ENCODE results near the gene TNRC6C.
"Not testable (repeated sequence)": the region's sequence is repeated elsewhere in the genome, so short reads cannot be mapped to it uniquely, and the experiment has no call there.

Gene TNRC6C

DNA sequence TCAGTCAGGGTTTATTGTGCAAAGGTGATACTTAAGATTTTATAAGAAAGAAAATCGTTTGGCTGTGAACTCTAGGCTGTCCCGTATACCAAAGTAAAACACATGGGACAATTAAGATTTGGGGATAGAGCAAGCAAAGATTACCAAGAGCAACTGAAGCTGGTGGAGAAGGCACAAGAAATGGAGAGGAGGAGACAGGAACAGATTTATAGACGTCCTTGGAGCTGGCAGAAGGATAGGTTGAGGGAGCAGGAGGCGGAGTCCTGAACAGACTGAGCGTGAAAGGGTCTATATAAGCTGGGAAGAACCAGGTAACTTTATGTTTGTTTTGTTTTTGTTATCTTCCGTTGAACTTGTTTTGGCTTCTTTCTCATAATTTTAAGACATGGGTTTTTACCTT is 3.8 kb downstream of the TNRC6C start:
- Mint-ChIP-seq H3K9me3 (no peaks in the 10 kb centered on the region), H3K27me3 (peaks cover 45% of the 10 kb centered on the region), H3K27ac (no peak overlapping the region), H3K4me3 (no peak overlapping the region), H3K36me3 (ENCODE audit: low read depth) (peaks cover 6% of the 10 kb centered on the region), H3K4me1 (ENCODE audit: low read depth) (peaks cover 24% of the 10 kb centered on the region)
- intact Hi-C loops (cut with micrococcal nuclease) = no loop called here

GRCh38 chr17:77963441-77963840 is 4.9 kb downstream of the TNRC6C start:
- no peak overlapping the region for H3K27ac Mint-ChIP-seq
- H3K4me1 Mint-ChIP-seq (ENCODE audit: low read depth) = peaks cover 18% of the 10 kb centered on the region
- H3K36me3 Mint-ChIP-seq (ENCODE audit: low read depth) = no peaks in the 10 kb centered on the region
- intact Hi-C loops (cut with micrococcal nuclease) = no loop called here
- H3K4me3 Mint-ChIP-seq = no peak overlapping the region
- peaks cover 40% of the 10 kb centered on the region for H3K27me3 Mint-ChIP-seq
- H3K9me3 Mint-ChIP-seq = no peaks in the 10 kb centered on the region

DNA sequence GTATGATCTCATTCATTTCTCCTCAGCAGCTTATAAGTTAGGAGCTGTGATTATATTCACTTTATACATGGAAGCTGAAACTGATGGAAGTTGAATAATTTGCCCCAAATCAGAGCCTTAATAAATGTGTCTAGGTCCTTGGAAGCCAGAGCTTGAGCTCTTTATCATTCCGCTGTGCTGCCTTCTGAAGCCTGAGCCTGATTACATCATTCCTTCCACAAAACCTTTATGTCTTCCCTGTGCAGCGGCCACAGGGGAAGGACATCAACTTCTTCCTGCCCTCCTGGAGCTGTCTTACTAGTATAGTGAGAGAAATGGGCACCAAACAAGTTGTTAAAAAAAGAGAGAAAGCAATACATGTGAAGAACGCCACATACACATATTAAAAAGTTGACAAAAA is 6.8 kb downstream of the TNRC6C start:
- no peak overlapping the region for H3K4me3 Mint-ChIP-seq
- H3K27ac Mint-ChIP-seq = no peak overlapping the region
- peaks cover 28% of the 10 kb centered on the region for H3K27me3 Mint-ChIP-seq
- no peaks in the 10 kb centered on the region for H3K9me3 Mint-ChIP-seq
- H3K36me3 Mint-ChIP-seq (ENCODE audit: low read depth) = no peaks in the 10 kb centered on the region
- H3K4me1 Mint-ChIP-seq (ENCODE audit: low read depth) = peaks cover 7% of the 10 kb centered on the region
- intact Hi-C loops (cut with micrococcal nuclease) = no loop called here

DNA sequence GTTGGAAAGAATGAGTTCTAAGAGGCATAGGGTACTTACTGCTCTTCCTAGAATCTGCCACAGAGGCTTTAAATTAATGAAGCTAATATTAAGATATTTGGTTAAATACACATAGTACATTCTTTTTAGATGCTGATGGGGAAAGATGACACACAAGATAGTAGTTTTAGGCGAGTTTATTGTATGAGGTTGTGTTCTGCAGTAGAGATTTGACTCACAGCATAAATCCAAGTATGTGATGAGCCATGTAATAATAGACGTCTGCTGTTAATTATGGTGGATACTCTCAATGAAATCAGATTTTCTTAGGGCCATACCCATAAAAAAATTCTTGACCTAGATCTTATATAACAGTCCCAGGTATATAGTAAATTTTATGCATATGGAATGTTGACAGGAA is 8.0 kb downstream of the TNRC6C start:
- H3K27me3 Mint-ChIP-seq = peaks cover 19% of the 10 kb centered on the region
- H3K4me1 Mint-ChIP-seq (ENCODE audit: low read depth) = peaks cover 6% of the 10 kb centered on the region
- H3K27ac Mint-ChIP-seq = no peak overlapping the region
- H3K36me3 Mint-ChIP-seq (ENCODE audit: low read depth) = no peaks in the 10 kb centered on the region
- no peaks in the 10 kb centered on the region for H3K9me3 Mint-ChIP-seq
- intact Hi-C loops (cut with micrococcal nuclease) = no loop called here
- no peak overlapping the region for H3K4me3 Mint-ChIP-seq

- intact Hi-C loops (cut with micrococcal nuclease) = no loop called here
These were observed 10.3 kb downstream of the TNRC6C start for GRCh38 chr17:77968788-77969187.

DNA sequence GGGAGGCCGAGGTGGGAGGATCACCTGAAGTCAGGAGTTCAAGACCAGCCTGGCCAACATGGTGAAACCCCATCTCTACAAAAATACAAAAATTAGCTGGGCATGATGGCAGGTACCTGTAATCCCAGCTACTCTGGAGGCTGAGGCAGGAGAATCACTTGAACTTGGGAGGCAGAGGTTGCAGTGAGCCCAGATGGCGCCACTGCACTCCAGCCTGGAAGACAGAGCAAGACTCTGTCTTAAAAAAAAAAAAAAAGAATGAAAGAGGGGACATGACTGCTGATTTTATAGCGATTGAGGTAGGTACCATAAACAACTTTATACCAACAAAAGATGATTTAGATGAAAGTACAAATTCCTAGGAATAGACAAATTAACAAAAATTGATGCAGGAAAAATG is 13.8 kb downstream of the TNRC6C start:
- H3K9me3 Mint-ChIP-seq; H3K36me3 Mint-ChIP-seq (ENCODE audit: low read depth); H3K27me3 Mint-ChIP-seq; H3K4me1 Mint-ChIP-seq (ENCODE audit: low read depth); H3K4me3 Mint-ChIP-seq; intact Hi-C loops (cut with micrococcal nuclease); H3K27ac Mint-ChIP-seq: not testable (repeated sequence)

More at GRCh38 chr17:77968788-77969187, 10.3 kb downstream of the TNRC6C start:
- Mint-ChIP-seq H3K36me3 (ENCODE audit: low read depth) (no peaks in the 10 kb centered on the region), H3K27ac (no peak overlapping the region), H3K27me3 (peaks cover 7% of the 10 kb centered on the region), H3K4me3 (no peak overlapping the region), H3K9me3 (no peaks in the 10 kb centered on the region), H3K4me1 (ENCODE audit: low read depth) (peaks cover 3% of the 10 kb centered on the region)

DNA sequence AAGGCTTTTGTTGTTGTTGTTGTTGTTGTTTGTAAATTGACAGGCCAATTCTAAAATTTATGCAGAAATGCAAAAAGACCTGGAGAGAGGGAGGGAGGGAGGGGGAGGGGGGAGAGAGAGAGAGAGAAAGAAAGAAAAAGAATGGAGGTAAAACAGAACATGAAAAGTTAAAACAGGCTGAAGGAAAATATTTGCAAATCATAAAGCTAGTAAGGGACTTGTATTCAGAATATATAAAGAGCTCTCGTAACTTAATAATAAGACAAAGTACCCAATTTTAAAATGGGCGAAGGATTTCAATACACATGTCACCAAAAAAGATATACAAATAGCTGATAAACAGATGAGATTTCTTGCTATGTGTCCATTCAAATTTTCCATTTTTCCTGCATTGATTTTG is 15.4 kb downstream of the TNRC6C start:
- Mint-ChIP-seq H3K9me3 (no peaks in the 10 kb centered on the region), H3K36me3 (ENCODE audit: low read depth) (no peaks in the 10 kb centered on the region), H3K27ac (no peak overlapping the region), H3K27me3 (no peaks in the 10 kb centered on the region), H3K4me3 (no peak overlapping the region), H3K4me1 (ENCODE audit: low read depth) (no peaks in the 10 kb centered on the region)
- intact Hi-C loops (cut with micrococcal nuclease) = no loop called here

DNA sequence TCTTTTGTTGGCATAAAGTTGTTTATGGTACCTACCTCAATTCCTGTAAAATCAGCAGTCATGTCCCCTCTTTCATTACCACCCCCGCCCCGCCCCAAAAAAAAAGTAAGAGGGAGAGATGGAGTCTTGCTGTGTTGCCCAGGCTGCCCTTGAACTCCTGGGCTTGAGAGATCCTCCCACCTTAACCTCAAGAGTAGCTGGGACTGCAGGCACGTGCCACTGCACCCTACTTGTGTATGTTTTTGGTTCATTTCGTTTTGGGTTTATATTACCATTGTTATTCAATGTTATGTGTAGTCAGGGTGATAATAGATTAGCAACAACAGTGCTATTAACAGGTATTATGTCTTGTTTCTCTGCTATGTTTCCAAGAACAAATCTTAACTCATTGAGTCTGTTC is 15.9 kb downstream of the TNRC6C start:
- Mint-ChIP-seq H3K4me3 (no peak overlapping the region), H3K9me3 (no peaks in the 10 kb centered on the region), H3K27ac (no peak overlapping the region), H3K36me3 (ENCODE audit: low read depth) (no peaks in the 10 kb centered on the region), H3K27me3 (no peaks in the 10 kb centered on the region), H3K4me1 (ENCODE audit: low read depth) (no peaks in the 10 kb centered on the region)
- intact Hi-C loops (cut with micrococcal nuclease) = no loop called here

- intact Hi-C loops (cut with micrococcal nuclease); H3K4me1 Mint-ChIP-seq (ENCODE audit: low read depth); H3K4me3 Mint-ChIP-seq; H3K36me3 Mint-ChIP-seq (ENCODE audit: low read depth); H3K27me3 Mint-ChIP-seq; H3K27ac Mint-ChIP-seq; H3K9me3 Mint-ChIP-seq: not testable (repeated sequence)
These were observed 23.9 kb downstream of the TNRC6C start for GRCh38 chr17:77982430-77982829.

GRCh38 chr17:77990301-77990700 is 31.8 kb downstream of the TNRC6C start:
- peaks cover 9% of the 10 kb centered on the region for H3K27me3 Mint-ChIP-seq
- intact Hi-C loops (cut with micrococcal nuclease) = no loop called here
- no peak overlapping the region for H3K4me3 Mint-ChIP-seq
- H3K27ac Mint-ChIP-seq = no peak overlapping the region
- H3K4me1 Mint-ChIP-seq (ENCODE audit: low read depth) = peaks cover 5% of the 10 kb centered on the region
- no peaks in the 10 kb centered on the region for H3K36me3 Mint-ChIP-seq (ENCODE audit: low read depth)
- no peaks in the 10 kb centered on the region for H3K9me3 Mint-ChIP-seq

DNA sequence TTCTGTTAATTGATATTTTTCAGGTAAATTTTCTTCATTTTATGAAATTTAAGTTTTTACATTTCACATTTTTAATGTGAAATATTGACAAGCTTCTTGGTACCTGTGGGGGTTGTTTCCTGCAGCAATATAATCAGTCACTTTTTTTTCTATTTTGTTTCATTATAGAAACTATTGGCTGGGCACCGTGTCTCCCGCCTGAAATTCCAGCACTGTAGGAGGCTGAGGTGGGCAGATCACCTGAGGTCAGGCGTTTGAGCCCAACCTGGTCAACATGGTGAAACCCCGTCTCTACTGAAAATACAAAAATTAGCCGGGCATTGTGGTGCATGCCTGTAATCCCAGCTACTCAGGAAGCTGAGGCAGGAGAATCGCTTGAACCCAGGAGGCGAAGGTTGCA is 35.2 kb downstream of the TNRC6C start:
- H3K27ac Mint-ChIP-seq; H3K36me3 Mint-ChIP-seq (ENCODE audit: low read depth); intact Hi-C loops (cut with micrococcal nuclease); H3K9me3 Mint-ChIP-seq; H3K4me3 Mint-ChIP-seq; H3K4me1 Mint-ChIP-seq (ENCODE audit: low read depth): not testable (repeated sequence)
- peaks cover 11% of the 10 kb centered on the region for H3K27me3 Mint-ChIP-seq

- intact Hi-C loops (cut with micrococcal nuclease) = no loop called here
- H3K36me3 Mint-ChIP-seq (ENCODE audit: low read depth) = no peaks in the 10 kb centered on the region
- H3K27ac Mint-ChIP-seq = no peak overlapping the region
- no peak overlapping the region for H3K4me3 Mint-ChIP-seq
- peaks cover 12% of the 10 kb centered on the region for H3K4me1 Mint-ChIP-seq (ENCODE audit: low read depth)
- no peaks in the 10 kb centered on the region for H3K9me3 Mint-ChIP-seq
- H3K27me3 Mint-ChIP-seq = peaks cover 5% of the 10 kb centered on the region
These were observed 36.8 kb downstream of the TNRC6C start for GRCh38 chr17:77995146-77995852.

DNA sequence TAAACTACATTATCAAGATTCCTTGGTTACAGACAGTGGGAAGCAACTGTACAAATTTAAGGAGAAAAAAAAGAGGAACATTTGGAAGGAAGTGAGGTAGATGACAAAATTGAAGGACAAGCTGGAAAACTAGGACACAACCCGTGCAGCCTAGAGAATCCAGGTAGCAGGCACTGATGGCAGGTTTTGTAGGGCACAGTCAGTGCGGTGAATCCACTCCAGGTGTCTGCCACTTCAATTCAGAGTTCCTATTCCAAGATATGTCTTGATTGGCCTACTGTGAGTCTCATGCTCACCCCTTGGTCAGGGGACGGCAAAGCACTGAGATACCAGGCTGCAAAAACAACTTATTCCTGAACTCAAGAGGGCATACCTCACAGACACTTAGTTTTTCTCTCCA is 37.8 kb downstream of the TNRC6C start:
- Mint-ChIP-seq H3K4me1 (ENCODE audit: low read depth) (peaks cover 9% of the 10 kb centered on the region), H3K9me3 (no peaks in the 10 kb centered on the region), H3K27me3 (peaks cover 4% of the 10 kb centered on the region), H3K27ac (no peak overlapping the region), H3K4me3 (no peak overlapping the region), H3K36me3 (ENCODE audit: low read depth) (no peaks in the 10 kb centered on the region)
- intact Hi-C loops (cut with micrococcal nuclease) = no loop called here

DNA sequence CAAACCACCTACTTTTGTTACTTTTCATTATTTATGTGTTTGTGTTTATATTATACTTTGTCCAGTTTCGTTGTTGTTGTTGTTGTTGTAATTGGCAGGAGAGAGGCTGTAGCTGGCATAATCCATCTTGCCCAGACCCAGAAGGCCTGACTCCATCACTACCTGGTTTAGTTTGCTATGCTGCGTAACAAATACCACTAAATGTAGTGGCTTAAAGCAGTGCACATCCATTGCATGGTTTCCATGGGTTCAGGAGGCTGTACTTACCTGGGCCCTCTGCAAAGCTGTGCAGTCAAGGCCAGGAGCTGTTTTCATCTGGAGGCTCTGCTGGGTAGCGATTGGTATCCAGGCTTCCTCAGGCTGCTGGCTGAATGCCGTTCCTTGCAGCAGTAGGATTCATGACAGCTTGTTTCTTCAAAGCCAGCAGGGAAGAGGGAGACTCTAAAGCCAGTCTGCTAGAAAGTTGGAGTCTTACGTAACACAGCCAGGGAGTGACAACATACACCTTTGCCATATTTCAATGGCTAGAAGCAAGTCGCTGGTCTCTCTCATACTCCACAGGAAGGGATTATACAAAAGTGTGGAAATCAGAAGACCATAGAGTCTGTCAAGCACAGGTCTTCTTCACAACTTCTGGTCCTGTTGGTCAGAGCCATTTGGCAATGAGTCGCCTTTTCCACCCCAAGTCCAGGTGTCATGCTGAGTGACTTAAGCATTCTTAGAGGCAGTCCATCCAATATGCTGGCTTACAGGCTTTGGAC is 41.1 kb downstream of the TNRC6C start:
- no peak overlapping the region for H3K4me3 Mint-ChIP-seq
- H3K27me3 Mint-ChIP-seq = peaks cover 4% of the 10 kb centered on the region
- peaks cover 9% of the 10 kb centered on the region for H3K4me1 Mint-ChIP-seq (ENCODE audit: low read depth)
- H3K27ac Mint-ChIP-seq = no peak overlapping the region
- H3K9me3 Mint-ChIP-seq = no peaks in the 10 kb centered on the region
- H3K36me3 Mint-ChIP-seq (ENCODE audit: low read depth) = no peaks in the 10 kb centered on the region
- intact Hi-C loops (cut with micrococcal nuclease) = no loop called here

DNA sequence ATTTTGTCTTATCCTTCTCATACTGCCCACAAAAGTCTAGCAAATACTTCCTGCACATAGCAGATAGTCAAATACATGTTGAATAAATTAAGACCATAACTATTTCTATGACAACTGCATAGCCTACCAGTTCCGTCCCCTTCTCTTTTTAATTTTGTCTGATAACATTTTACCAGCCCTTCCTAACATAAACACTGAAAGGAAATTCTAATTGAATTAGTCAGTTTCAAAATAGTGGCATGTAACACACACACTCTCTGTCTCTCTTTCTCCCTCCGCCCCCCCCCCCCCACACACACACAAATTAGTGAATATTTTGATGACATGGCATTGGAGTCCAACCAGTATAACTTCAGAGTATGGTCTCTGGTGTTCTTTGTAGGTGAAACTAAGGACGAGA is 41.8 kb downstream of the TNRC6C start:
- H3K4me1 Mint-ChIP-seq (ENCODE audit: low read depth) = peaks cover 9% of the 10 kb centered on the region
- H3K36me3 Mint-ChIP-seq (ENCODE audit: low read depth) = no peaks in the 10 kb centered on the region
- H3K4me3 Mint-ChIP-seq = no peak overlapping the region
- H3K27me3 Mint-ChIP-seq = peaks cover 4% of the 10 kb centered on the region
- H3K9me3 Mint-ChIP-seq = no peaks in the 10 kb centered on the region
- H3K27ac Mint-ChIP-seq = no peak overlapping the region
- intact Hi-C loops (cut with micrococcal nuclease) = no loop called here
